K562 (cell line): ENCODE results near the gene ANK2. TPM values are rescaled to one million over a fixed set of nuclear protein-coding genes. Genes with fewer than 3 reads are reported as not detected.

ENCODE experiments used
- ATAC-seq: fragments of 200-7000 bp; cut with Tn5 transposase; 3 replicates; pipeline ENCODE4 v1.9.1; 2020; ENCODE audit warnings: moderate library complexity
- BruUV-seq: library from RNA; stranded (reverse); fragments of 400-500 nt; replicated peaks from 2 replicates; lab custom pipeline; 2021; lab: Mats Ljungman, UMichigan
- CTCF ChIA-PET: fragments of 300-600 bp; formaldehyde crosslinking; extraction: SDS; loops from one replicate; lab custom pipeline; 2021; ENCODE audit warnings: low intra/inter-chr PET ratio; lab: Yijun Ruan, JAX
- POLR2A ChIA-PET: fragments of 300-600, 350-650 bp; sonication (Branson Sonifier 250); formaldehyde crosslinking; extraction: SDS; loops from one replicate; lab custom pipeline; 2021; ENCODE audit warnings: antibody characterized with exemption, inconsistent platforms; lab: Yijun Ruan, JAX
- DNase-seq, 4 experiments: peaks; one replicate each; pipeline versions ENCODE4 v3.0.0 to v3.0.0-alpha.2; 2011 to 2018; ENCODE audit warnings: low spot score in 3 of 4, mixed read lengths in 3 of 4; ENCODE audit errors: extremely low read depth in 1 of 4
- FAIRE-seq: peaks from 2 replicates; lab custom pipeline; 2011; peaks lifted over from hg19 to GRCh38; lab: Jason Lieb, UNC
- H2AFZ ChIP-seq: 2 replicates; pipeline ENCODE4 v1.6.0; 2011; ENCODE audit warnings: low read depth, low read length, control low read depth, inconsistent platforms
- H3K27ac ChIP-seq: fragments of 200-600 bp; 3 replicates; pipeline ENCODE4 v1.8.0; 2011; ENCODE audit warnings: low read depth, mild to moderate bottlenecking, control low read depth, inconsistent platforms, low read length, moderate library complexity, mixed read lengths; ENCODE audit errors: extremely low read depth
- H3K27me3 ChIP-seq, 2 experiments: fragments of 300-600 bp in 1 of 2; 2 replicates in 1 of 2; 3 replicates in 1 of 2; pipeline versions ENCODE4 v1.6.0 to v1.8.0; 2011; ENCODE audit warnings: inconsistent platforms in 2 of 2, low read length in 2 of 2, mild to moderate bottlenecking in 1 of 2, mixed read lengths in 1 of 2, moderate library complexity in 1 of 2; ENCODE audit not compliant: control insufficient read depth in 2 of 2, insufficient read depth in 2 of 2
- H3K36me3 ChIP-seq: fragments of 300-600 bp; 3 replicates; pipeline ENCODE4 v1.8.0; 2011; ENCODE audit warnings: mild to moderate bottlenecking, low read length, inconsistent platforms; ENCODE audit not compliant: control insufficient read depth, insufficient read depth
- H3K4me1 ChIP-seq, 2 experiments: fragments of 200-600 bp in 1 of 2; replicated peaks in 1 of 2; 2 replicates in 1 of 2; 3 replicates in 1 of 2; pipeline versions ENCODE4 v1.5.1 to v1.8.0; 2011; ENCODE audit warnings: inconsistent platforms in 2 of 2, low read length in 2 of 2, mild to moderate bottlenecking in 1 of 2, mixed read lengths in 1 of 2, moderate library complexity in 1 of 2; ENCODE audit not compliant: control insufficient read depth in 2 of 2, insufficient read depth in 2 of 2
- H3K4me2 ChIP-seq: 2 replicates; pipeline ENCODE4 v1.6.1; 2011; ENCODE audit warnings: low read length, control low read depth, inconsistent platforms, mixed read lengths; ENCODE audit not compliant: insufficient read depth
- H3K4me3 ChIP-seq: fragments of 200-600 bp; sonication (generic), shearing (Covaris generic); 2 replicates; pipeline ENCODE4 v1.5.1; 2016; ENCODE audit warnings: control low read depth, inconsistent platforms
- H3K79me2 ChIP-seq: fragments of 200-600 bp; 3 replicates; pipeline ENCODE4 v1.8.0; 2011; ENCODE audit warnings: low read length, inconsistent platforms; ENCODE audit not compliant: control insufficient read depth, insufficient read depth
- H3K9ac ChIP-seq, 2 experiments: 2 replicates each; pipeline versions ENCODE4 v1.6.0 to v1.6.1; 2011; ENCODE audit warnings: low read depth in 2 of 2, low read length in 2 of 2, control low read depth in 1 of 2, inconsistent platforms in 1 of 2, mild to moderate bottlenecking in 1 of 2, mixed read lengths in 1 of 2; ENCODE audit not compliant: insufficient read depth in 1 of 2
- H3K9me1 ChIP-seq: one replicate; pipeline ENCODE4 v1.6.0; 2011; ENCODE audit warnings: inconsistent platforms, mild to moderate bottlenecking, low read length, moderate library complexity; ENCODE audit not compliant: control insufficient read depth, insufficient read depth
- H3K9me3 ChIP-seq: replicated peaks from 2 replicates; pipeline ENCODE4 v1.5.1; 2011; ENCODE audit warnings: low read depth, low read length, inconsistent platforms; ENCODE audit not compliant: control insufficient read depth, insufficient read depth
- H4K20me1 ChIP-seq: replicated peaks from 2 replicates; pipeline ENCODE4 v1.6.1; 2011; ENCODE audit warnings: low read length, inconsistent platforms, mixed read lengths; ENCODE audit not compliant: control insufficient read depth, insufficient read depth
- KLF13 ChIP-seq: fragments of 450-650 bp; IDR thresholded peaks from 2 replicates; pipeline ENCODE4 v1.6.1; 2016; ENCODE audit warnings: missing genetic modification characterization, low read depth, mild to moderate bottlenecking, missing compliant biosample characterization, moderate library complexity, borderline replicate concordance
- SMAD1 ChIP-seq: fragments of 150-350 bp; IDR thresholded peaks from 2 replicates; pipeline ENCODE4 v1.6.1; 2014; ENCODE audit warnings: low read length, low read depth; ENCODE audit not compliant: partially characterized antibody
- TCF3 ChIP-seq: sonication (generic); formaldehyde crosslinking; IDR thresholded peaks from 2 replicates; pipeline ENCODE4 v1.4.0; 2020; ENCODE audit warnings: mild to moderate bottlenecking, missing genetic modification reagents
- ZNF778 ChIP-seq: fragments of 450-650 bp; formaldehyde crosslinking; IDR thresholded peaks from 2 replicates; pipeline ENCODE4 v1.4.0; 2020; ENCODE audit warnings: mild to moderate bottlenecking, moderate library complexity
- ZSCAN29 ChIP-seq: fragments of 450-650 bp; IDR thresholded peaks from 2 replicates; pipeline ENCODE4 v1.6.1; 2017
- WGBS: fragments of 100-300 bp; shearing (Covaris generic); methylation state at CpG from one replicate; pipeline ENCODE4 v1.1.6; 2016; ENCODE audit warnings: low coverage, mixed read lengths; ENCODE audit not compliant: insufficient coverage; ENCODE audit errors: missing lambda C conversion rate; 5-methylcytosine and 5-hydroxymethylcytosine counted together
- in situ Hi-C: fragments of 300-500 bp; cut with MboI; formaldehyde crosslinking; loops from 4 replicates; pipeline ENCODE4 v1.15.0; 2018; ENCODE audit warnings: inconsistent platforms, mixed read lengths
- intact Hi-C: fragments of 100-400 bp; cut with micrococcal nuclease; formaldehyde crosslinking; loops from 2 replicates; pipeline ENCODE4 v1.14.2; 2022
- polyA plus RNA-seq, 8 experiments: library from polyadenylated mRNA; depleted of rRNA in 4 of 8; stranded (reverse) in 5 of 8; unstranded in 3 of 8; fragments of >200 nt; fragmentation: Nextera tagmentation in 2 of 8; fragmentation: Illumina TruSeq in 1 of 8; extraction: Ambion mirVana in 2 of 8; extraction: Trizol in 1 of 8; gene quantifications; 2 replicates each; pipeline versions ENCODE4 v1.2.1 to v1.2.3, GENCODE V29; 2011 to 2014; ENCODE audit warnings: inconsistent platforms in 1 of 8, missing spikeins in 1 of 8
- total RNA-seq, 7 experiments: library from RNA; depleted of rRNA in 6 of 7; stranded (reverse); fragments of >200 nt in 6 of 7; fragmentation: Illumina TruSeq in 2 of 7; extraction: Trizol in 2 of 7; gene quantifications; 2 replicates each; pipeline versions ENCODE4 v1.2.1 to v1.2.3, GENCODE V29; 2011 to 2021; ENCODE audit warnings: low replicate concordance in 1 of 7
- TF ChIP-seq, protein P1 (sequence below): sonication (generic); formaldehyde crosslinking; IDR thresholded peaks from 2 replicates; pipeline ENCODE4 v1.8.1; 2023; ENCODE audit warnings: mild to moderate bottlenecking, missing genetic modification reagents
- TF ChIP-seq, protein P2 (sequence below): sonication (generic); formaldehyde crosslinking; IDR thresholded peaks from 2 replicates; pipeline ENCODE4 v1.8.1; 2023; ENCODE audit warnings: mild to moderate bottlenecking, missing genetic modification reagents
- TF ChIP-seq, protein P3 (sequence below): fragments of 450-650 bp; IDR thresholded peaks from 2 replicates; pipeline ENCODE4 v1.6.1; 2017; ENCODE audit warnings: antibody characterized with exemption, mild to moderate bottlenecking

The ANK2 gene
- total and polyA plus RNA-seq, 9 of the 15 experiments (the other 6 are each of a cell fraction or from before 2014, with no cell fraction given) = 0.07 to 0.24 TPM; not detected in 7

DNA sequence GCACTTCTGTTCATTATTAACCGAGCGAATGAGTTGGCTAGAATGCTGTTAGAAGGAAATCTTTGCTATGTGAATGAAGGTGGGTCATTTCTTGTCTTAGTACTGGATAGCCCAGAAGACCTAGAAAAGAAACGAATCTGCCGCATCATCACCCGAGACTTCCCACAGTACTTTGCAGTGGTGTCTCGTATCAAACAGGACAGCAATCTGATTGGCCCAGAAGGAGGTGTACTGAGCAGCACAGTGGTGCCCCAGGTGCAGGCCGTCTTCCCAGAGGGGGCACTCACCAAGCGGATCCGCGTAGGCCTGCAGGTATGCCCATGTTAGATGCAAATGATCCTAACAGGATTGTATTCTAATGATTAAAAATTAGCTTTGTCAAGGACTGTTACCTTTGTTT, 286.3 kb downstream of the ANK2 start (continued):
- TF ChIP-seq, protein P1, sequence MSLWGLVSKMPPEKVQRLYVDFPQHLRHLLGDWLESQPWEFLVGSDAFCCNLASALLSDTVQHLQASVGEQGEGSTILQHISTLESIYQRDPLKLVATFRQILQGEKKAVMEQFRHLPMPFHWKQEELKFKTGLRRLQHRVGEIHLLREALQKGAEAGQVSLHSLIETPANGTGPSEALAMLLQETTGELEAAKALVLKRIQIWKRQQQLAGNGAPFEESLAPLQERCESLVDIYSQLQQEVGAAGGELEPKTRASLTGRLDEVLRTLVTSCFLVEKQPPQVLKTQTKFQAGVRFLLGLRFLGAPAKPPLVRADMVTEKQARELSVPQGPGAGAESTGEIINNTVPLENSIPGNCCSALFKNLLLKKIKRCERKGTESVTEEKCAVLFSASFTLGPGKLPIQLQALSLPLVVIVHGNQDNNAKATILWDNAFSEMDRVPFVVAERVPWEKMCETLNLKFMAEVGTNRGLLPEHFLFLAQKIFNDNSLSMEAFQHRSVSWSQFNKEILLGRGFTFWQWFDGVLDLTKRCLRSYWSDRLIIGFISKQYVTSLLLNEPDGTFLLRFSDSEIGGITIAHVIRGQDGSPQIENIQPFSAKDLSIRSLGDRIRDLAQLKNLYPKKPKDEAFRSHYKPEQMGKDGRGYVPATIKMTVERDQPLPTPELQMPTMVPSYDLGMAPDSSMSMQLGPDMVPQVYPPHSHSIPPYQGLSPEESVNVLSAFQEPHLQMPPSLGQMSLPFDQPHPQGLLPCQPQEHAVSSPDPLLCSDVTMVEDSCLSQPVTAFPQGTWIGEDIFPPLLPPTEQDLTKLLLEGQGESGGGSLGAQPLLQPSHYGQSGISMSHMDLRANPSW (CRISPR knock-in tag) = no peak
- TF ChIP-seq, protein P2, sequence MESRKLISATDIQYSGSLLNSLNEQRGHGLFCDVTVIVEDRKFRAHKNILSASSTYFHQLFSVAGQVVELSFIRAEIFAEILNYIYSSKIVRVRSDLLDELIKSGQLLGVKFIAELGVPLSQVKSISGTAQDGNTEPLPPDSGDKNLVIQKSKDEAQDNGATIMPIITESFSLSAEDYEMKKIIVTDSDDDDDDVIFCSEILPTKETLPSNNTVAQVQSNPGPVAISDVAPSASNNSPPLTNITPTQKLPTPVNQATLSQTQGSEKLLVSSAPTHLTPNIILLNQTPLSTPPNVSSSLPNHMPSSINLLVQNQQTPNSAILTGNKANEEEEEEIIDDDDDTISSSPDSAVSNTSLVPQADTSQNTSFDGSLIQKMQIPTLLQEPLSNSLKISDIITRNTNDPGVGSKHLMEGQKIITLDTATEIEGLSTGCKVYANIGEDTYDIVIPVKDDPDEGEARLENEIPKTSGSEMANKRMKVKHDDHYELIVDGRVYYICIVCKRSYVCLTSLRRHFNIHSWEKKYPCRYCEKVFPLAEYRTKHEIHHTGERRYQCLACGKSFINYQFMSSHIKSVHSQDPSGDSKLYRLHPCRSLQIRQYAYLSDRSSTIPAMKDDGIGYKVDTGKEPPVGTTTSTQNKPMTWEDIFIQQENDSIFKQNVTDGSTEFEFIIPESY (CRISPR knock-in tag) = no peak
- TF ChIP-seq ZNF778 (CRISPR knock-in tag) (no peak), ZSCAN29 (no peak), TCF3 (CRISPR knock-in tag) (no peak)
- TF ChIP-seq, all 486 proteins: peak for 0

DNA sequence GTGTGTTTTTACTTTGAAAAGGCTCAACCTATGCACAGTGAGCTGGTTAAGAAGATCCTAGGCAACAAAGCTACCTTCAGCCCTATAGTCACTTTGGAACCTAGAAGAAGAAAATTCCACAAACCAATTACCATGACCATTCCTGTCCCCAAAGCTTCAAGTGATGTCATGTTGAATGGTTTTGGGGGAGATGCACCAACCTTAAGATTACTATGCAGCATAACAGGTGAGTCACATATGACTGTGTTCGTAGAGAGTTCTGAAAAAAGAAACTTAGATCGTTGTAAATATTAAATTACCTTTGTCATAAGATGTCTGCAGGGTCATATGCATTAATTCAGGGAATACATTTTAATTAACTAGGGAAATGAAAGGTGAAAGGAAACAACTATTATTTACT, 287.1 kb downstream of the ANK2 start:
- no peaks in the 10 kb centered on the region; a peak in 1 of 5 replicates for H3K4me1 ChIP-seq
- DNase-seq (no peak), ATAC-seq (no peak), FAIRE-seq (no peak)
- BruUV-seq = no TSS peak
- WGBS = 4% methylated on average over 2 of the region's 2 CpGs
- H3K9me3 ChIP-seq = no peaks in the 10 kb centered on the region
- in situ Hi-C loops = no loop called here
- no peaks in the 10 kb centered on the region for H3K9me1 ChIP-seq
- no peaks in the 10 kb centered on the region for H3K27me3 ChIP-seq
- ChIA-PET CTCF (no interaction called here), POLR2A (no interaction called here)
- no peak overlapping the region for H2AFZ ChIP-seq
- H3K4me3 ChIP-seq = no peak overlapping the region
- TF ChIP-seq SMAD1 (no peak), KLF13 (no peak)
- TF ChIP-seq, protein P3, sequence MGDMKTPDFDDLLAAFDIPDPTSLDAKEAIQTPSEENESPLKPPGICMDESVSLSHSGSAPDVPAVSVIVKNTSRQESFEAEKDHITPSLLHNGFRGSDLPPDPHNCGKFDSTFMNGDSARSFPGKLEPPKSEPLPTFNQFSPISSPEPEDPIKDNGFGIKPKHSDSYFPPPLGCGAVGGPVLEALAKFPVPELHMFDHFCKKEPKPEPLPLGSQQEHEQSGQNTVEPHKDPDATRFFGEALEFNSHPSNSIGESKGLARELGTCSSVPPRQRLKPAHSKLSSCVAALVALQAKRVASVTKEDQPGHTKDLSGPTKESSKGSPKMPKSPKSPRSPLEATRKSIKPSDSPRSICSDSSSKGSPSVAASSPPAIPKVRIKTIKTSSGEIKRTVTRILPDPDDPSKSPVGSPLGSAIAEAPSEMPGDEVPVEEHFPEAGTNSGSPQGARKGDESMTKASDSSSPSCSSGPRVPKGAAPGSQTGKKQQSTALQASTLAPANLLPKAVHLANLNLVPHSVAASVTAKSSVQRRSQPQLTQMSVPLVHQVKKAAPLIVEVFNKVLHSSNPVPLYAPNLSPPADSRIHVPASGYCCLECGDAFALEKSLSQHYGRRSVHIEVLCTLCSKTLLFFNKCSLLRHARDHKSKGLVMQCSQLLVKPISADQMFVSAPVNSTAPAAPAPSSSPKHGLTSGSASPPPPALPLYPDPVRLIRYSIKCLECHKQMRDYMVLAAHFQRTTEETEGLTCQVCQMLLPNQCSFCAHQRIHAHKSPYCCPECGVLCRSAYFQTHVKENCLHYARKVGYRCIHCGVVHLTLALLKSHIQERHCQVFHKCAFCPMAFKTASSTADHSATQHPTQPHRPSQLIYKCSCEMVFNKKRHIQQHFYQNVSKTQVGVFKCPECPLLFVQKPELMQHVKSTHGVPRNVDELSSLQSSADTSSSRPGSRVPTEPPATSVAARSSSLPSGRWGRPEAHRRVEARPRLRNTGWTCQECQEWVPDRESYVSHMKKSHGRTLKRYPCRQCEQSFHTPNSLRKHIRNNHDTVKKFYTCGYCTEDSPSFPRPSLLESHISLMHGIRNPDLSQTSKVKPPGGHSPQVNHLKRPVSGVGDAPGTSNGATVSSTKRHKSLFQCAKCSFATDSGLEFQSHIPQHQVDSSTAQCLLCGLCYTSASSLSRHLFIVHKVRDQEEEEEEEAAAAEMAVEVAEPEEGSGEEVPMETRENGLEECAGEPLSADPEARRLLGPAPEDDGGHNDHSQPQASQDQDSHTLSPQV = no peak
- no peaks in the 10 kb centered on the region for H3K36me3 ChIP-seq
- intact Hi-C loops = no loop called here
- no peak overlapping the region for H3K9ac ChIP-seq
- H3K79me2 ChIP-seq = no peaks in the 10 kb centered on the region
- H3K4me2 ChIP-seq = no peak overlapping the region
- no peak overlapping the region for H3K27ac ChIP-seq
- H4K20me1 ChIP-seq = no peaks in the 10 kb centered on the region
